HCT116 (cell line): ENCODE data around the gene ARRDC5.

Experiments
- JUND ChIP-seq: IDR thresholded peaks from 2 replicates; pipeline ENCODE4 v1.6.1; 2012
- POLR2A ChIP-seq: IDR thresholded peaks from 2 replicates; pipeline ENCODE4 v1.7.0; 2011; ENCODE audit warnings: borderline replicate concordance; ENCODE audit not compliant: insufficient read depth, insufficient read length; ENCODE audit errors: extremely low read depth
- SIN3A ChIP-seq: IDR thresholded peaks from 2 replicates; pipeline ENCODE4 v1.6.1; 2012; ENCODE audit warnings: low read depth
- TF ChIP-seq, protein P1 (sequence below), 3 experiments: fragments of 200-600 bp in 1 of 3; sonication (generic) in 1 of 3; IDR thresholded peaks in 2 of 3; conservative IDR thresholded peaks in 1 of 3; 2 replicates each; pipeline ENCODE4 v1.5.1; 2012 to 2017; ENCODE audit warnings: low read depth in 2 of 3, low read length in 2 of 3, antibody characterized with exemption in 1 of 3, borderline replicate concordance in 1 of 3, control low read depth in 1 of 3, mild to moderate bottlenecking in 1 of 3, mixed read lengths in 1 of 3, mixed run types in 1 of 3, moderate library complexity in 1 of 3; ENCODE audit not compliant: insufficient read depth in 1 of 3
- TF ChIP-seq, protein P2 (sequence below): IDR thresholded peaks from 2 replicates; pipeline ENCODE4 v1.6.1; 2012

DNA sequence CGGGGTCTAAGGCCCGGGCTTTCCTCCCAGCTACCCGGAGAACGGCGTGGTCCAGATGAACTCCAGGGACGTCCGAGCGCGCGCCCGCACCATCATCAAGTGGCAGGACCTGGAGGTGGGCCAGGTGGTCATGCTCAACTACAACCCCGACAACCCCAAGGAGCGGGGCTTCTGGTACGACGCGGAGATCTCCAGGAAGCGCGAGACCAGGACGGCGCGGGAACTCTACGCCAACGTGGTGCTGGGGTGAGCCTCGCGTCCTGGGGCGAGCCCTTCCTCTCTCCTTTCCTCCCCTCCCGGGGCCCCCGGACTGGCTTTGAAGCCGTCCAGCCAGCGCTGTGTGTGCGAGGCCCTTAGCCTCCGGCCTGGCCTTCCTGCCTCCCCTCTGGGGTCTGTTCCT is 30.0 kb upstream of the ARRDC5 start:
- TF ChIP-seq SIN3A = no peak
- TF ChIP-seq, protein P1, sequence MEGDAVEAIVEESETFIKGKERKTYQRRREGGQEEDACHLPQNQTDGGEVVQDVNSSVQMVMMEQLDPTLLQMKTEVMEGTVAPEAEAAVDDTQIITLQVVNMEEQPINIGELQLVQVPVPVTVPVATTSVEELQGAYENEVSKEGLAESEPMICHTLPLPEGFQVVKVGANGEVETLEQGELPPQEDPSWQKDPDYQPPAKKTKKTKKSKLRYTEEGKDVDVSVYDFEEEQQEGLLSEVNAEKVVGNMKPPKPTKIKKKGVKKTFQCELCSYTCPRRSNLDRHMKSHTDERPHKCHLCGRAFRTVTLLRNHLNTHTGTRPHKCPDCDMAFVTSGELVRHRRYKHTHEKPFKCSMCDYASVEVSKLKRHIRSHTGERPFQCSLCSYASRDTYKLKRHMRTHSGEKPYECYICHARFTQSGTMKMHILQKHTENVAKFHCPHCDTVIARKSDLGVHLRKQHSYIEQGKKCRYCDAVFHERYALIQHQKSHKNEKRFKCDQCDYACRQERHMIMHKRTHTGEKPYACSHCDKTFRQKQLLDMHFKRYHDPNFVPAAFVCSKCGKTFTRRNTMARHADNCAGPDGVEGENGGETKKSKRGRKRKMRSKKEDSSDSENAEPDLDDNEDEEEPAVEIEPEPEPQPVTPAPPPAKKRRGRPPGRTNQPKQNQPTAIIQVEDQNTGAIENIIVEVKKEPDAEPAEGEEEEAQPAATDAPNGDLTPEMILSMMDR (IDR thresholded peaks at IDR 0.05 in 2 of 3, conservative IDR thresholded peaks at IDR 0.05 in 1 of 3; ENCODE audit: borderline replicate concordance in 1 of 3, insufficient read depth in 1 of 3, low read depth in 2 of 3, low read length in 2 of 3) = no peak
- TF ChIP-seq, protein P2, sequence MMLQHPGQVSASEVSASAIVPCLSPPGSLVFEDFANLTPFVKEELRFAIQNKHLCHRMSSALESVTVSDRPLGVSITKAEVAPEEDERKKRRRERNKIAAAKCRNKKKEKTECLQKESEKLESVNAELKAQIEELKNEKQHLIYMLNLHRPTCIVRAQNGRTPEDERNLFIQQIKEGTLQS = no peak
- TF ChIP-seq JUND = no peak
- TF ChIP-seq POLR2A = no peak
